ENCODE data around the gene MGMT. TPM values are rescaled to one million over a fixed set of nuclear protein-coding genes. Genes with fewer than 3 reads are reported as not detected.

The MGMT gene
- total RNA-seq, 1 donor from 2014 or later, result 29.7 TPM

GRCh38 chr10:129516846-129517679 is 50.0 kb downstream of the MGMT start:
- H3K4me1 ChIP-seq (ENCODE audit: control insufficient read depth in 3 of 3, insufficient read depth in 3 of 3, low read length in 3 of 3), result peaks cover 0 to 8% (median 3%) of the 10 kb centered on the region in 3 donors
- no peak overlapping the region for H3K27ac ChIP-seq (ENCODE audit: low read depth, low read length)
- no peaks in the 10 kb centered on the region for H3K36me3 ChIP-seq (ENCODE audit: control insufficient read depth in 3 of 3, insufficient read depth in 3 of 3, low read length in 3 of 3)
- no peaks in the 10 kb centered on the region for H3K27me3 ChIP-seq (ENCODE audit: control insufficient read depth in 3 of 3, insufficient read depth in 3 of 3, low read length in 3 of 3)
- H3K9ac ChIP-seq (ENCODE audit: low read depth in 1 of 3, low read length in 3 of 3), result no peak overlapping the region
- H3K4me3 ChIP-seq (ENCODE audit: low read length in 3 of 3), result no peak overlapping the region
- H3K9me3 ChIP-seq (ENCODE audit: control insufficient read depth in 3 of 3, low read length in 3 of 3), result no peaks in the 10 kb centered on the region

DNA sequence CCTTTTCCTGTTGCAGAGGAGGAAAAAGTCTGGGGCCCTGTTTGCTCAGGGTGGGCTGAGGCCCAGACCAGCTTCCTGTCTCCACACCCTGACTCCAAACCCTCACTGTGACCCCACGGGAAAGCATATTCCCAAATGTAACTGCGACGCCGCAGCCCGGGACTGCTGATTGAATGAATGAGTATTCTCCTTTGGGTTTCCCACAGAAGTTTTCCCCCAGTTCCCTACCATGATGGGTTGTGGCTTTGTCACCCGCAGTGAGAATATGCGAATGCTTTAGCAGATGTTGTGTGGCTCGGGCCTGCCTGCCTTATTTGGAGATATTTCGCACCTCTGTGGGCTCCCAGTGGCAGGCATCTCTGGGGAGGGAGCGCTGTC is 50.6 kb downstream of the MGMT start:
- H3K9me3 ChIP-seq (ENCODE audit: control insufficient read depth in 3 of 3, low read length in 3 of 3), result no peaks in the 10 kb centered on the region
- no peak overlapping the region for H3K27ac ChIP-seq (ENCODE audit: low read depth, low read length)
- no peaks in the 10 kb centered on the region for H3K36me3 ChIP-seq (ENCODE audit: control insufficient read depth in 3 of 3, insufficient read depth in 3 of 3, low read length in 3 of 3)

GRCh38 chr10:129518793-129519192 is 51.8 kb downstream of the MGMT start:
- H3K36me3 ChIP-seq (ENCODE audit: control insufficient read depth in 3 of 3, insufficient read depth in 3 of 3, low read length in 3 of 3), result no peaks in the 10 kb centered on the region
- H3K27me3 ChIP-seq (ENCODE audit: control insufficient read depth in 3 of 3, insufficient read depth in 3 of 3, low read length in 3 of 3), result no peaks in the 10 kb centered on the region
- peaks cover 0 to 8% (median 3%) of the 10 kb centered on the region in 3 donors for H3K4me1 ChIP-seq (ENCODE audit: control insufficient read depth in 3 of 3, insufficient read depth in 3 of 3, low read length in 3 of 3)
- H3K4me3 ChIP-seq (ENCODE audit: low read length in 3 of 3), result no peak overlapping the region
- no peak overlapping the region for H3K27ac ChIP-seq (ENCODE audit: low read depth, low read length)
- H3K9me3 ChIP-seq (ENCODE audit: control insufficient read depth in 3 of 3, low read length in 3 of 3), result no peaks in the 10 kb centered on the region
- H3K9ac ChIP-seq (ENCODE audit: low read depth in 1 of 3, low read length in 3 of 3), result no peak overlapping the region

More for the DNA sequence above, 50.6 kb downstream of the MGMT start:
- Histone ChIP-seq H3K4me1 (ENCODE audit: control insufficient read depth in 3 of 3, insufficient read depth in 3 of 3, low read length in 3 of 3) (peaks cover 0 to 8% (median 3%) of the 10 kb centered on the region in 3 donors), H3K27me3 (ENCODE audit: control insufficient read depth in 3 of 3, insufficient read depth in 3 of 3, low read length in 3 of 3) (no peaks in the 10 kb centered on the region), H3K4me3 (ENCODE audit: low read length in 3 of 3) (no peak overlapping the region), H3K9ac (ENCODE audit: low read depth in 1 of 3, low read length in 3 of 3) (no peak overlapping the region)

DNA sequence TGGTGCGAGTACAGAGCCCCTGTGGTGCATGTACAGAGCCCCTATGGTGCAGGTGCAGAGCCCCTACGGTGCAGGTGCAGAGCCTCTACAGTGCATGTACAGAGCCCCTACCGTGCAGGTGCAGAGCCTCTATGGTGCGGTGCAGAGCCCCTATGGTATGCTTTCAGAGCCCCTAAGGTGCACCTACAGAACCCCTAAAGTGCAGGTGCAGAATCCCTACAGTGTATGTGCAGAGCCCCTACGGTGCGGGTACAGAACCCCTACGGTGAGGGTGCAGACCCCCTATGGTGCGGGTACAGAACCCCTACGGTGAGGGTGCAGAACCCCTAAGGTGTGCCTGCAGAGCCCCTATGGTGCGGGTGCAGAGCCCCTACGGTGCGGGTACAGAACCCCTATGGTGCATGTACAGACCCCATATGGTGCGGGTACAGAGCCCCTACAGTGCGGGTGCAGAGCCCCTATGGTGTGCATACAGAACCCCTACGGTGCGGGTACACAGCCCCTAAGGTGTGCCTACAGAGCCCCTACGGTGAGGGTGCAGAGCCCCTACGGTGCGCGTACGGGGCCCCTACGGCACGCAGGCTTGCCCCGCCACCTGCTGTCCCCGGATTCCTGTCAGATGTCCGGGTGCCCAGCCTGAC is 53.5 kb downstream of the MGMT start:
- no peak overlapping the region for H3K27ac ChIP-seq (ENCODE audit: low read depth, low read length)
- H3K9ac ChIP-seq (ENCODE audit: low read depth in 1 of 3, low read length in 3 of 3), result no peak overlapping the region
- H3K36me3 ChIP-seq (ENCODE audit: control insufficient read depth in 3 of 3, insufficient read depth in 3 of 3, low read length in 3 of 3), result no peaks in the 10 kb centered on the region

GRCh38 chr10:129521161-129522025 is 54.4 kb downstream of the MGMT start:
- Histone ChIP-seq H3K4me1 (ENCODE audit: control insufficient read depth in 3 of 3, insufficient read depth in 3 of 3, low read length in 3 of 3) (peaks cover 3 to 17% (median 11%) of the 10 kb centered on the region in 3 donors), H3K9ac (ENCODE audit: low read depth in 1 of 3, low read length in 3 of 3) (no peak overlapping the region), H3K9me3 (ENCODE audit: control insufficient read depth in 3 of 3, low read length in 3 of 3) (no peaks in the 10 kb centered on the region), H3K4me3 (ENCODE audit: low read length in 3 of 3) (no peak overlapping the region), H3K36me3 (ENCODE audit: control insufficient read depth in 3 of 3, insufficient read depth in 3 of 3, low read length in 3 of 3) (no peaks in the 10 kb centered on the region), H3K27ac (ENCODE audit: low read depth, low read length) (no peak overlapping the region), H3K27me3 (ENCODE audit: control insufficient read depth in 3 of 3, insufficient read depth in 3 of 3, low read length in 3 of 3) (no peaks in the 10 kb centered on the region)

More for the DNA sequence above, 53.5 kb downstream of the MGMT start:
- Histone ChIP-seq H3K27me3 (ENCODE audit: control insufficient read depth in 3 of 3, insufficient read depth in 3 of 3, low read length in 3 of 3) (no peaks in the 10 kb centered on the region), H3K9me3 (ENCODE audit: control insufficient read depth in 3 of 3, low read length in 3 of 3) (no peaks in the 10 kb centered on the region), H3K4me1 (ENCODE audit: control insufficient read depth in 3 of 3, insufficient read depth in 3 of 3, low read length in 3 of 3) (peaks cover 3 to 13% (median 6%) of the 10 kb centered on the region in 3 donors), H3K4me3 (ENCODE audit: low read length in 3 of 3) (no peak overlapping the region)

GRCh38 chr10:129522041-129522585 is 55.1 kb downstream of the MGMT start:
- no peaks in the 10 kb centered on the region for H3K9me3 ChIP-seq (ENCODE audit: control insufficient read depth in 3 of 3, low read length in 3 of 3)
- no peak overlapping the region for H3K27ac ChIP-seq (ENCODE audit: low read depth, low read length)
- H3K27me3 ChIP-seq (ENCODE audit: control insufficient read depth in 3 of 3, insufficient read depth in 3 of 3, low read length in 3 of 3), result no peaks in the 10 kb centered on the region
- H3K4me1 ChIP-seq (ENCODE audit: control insufficient read depth in 3 of 3, insufficient read depth in 3 of 3, low read length in 3 of 3), result peaks cover 3 to 16% (median 11%) of the 10 kb centered on the region in 3 donors
- H3K36me3 ChIP-seq (ENCODE audit: control insufficient read depth in 3 of 3, insufficient read depth in 3 of 3, low read length in 3 of 3), result no peaks in the 10 kb centered on the region
- H3K9ac ChIP-seq (ENCODE audit: low read depth in 1 of 3, low read length in 3 of 3), result no peak overlapping the region
- no peak overlapping the region for H3K4me3 ChIP-seq (ENCODE audit: low read length in 3 of 3)

GRCh38 chr10:129523031-129523722 is 56.1 kb downstream of the MGMT start:
- H3K27ac ChIP-seq (ENCODE audit: low read depth, low read length), result no peak overlapping the region
- no peak overlapping the region for H3K4me3 ChIP-seq (ENCODE audit: low read length in 3 of 3)
- no peak overlapping the region for H3K9ac ChIP-seq (ENCODE audit: low read depth in 1 of 3, low read length in 3 of 3)
- no peaks in the 10 kb centered on the region for H3K27me3 ChIP-seq (ENCODE audit: control insufficient read depth in 3 of 3, insufficient read depth in 3 of 3, low read length in 3 of 3)
- H3K36me3 ChIP-seq (ENCODE audit: control insufficient read depth in 3 of 3, insufficient read depth in 3 of 3, low read length in 3 of 3), result peaks cover 0 to 2% (median 0%) of the 10 kb centered on the region in 3 donors
- peaks cover 3 to 9% (median 8%) of the 10 kb centered on the region in 3 donors for H3K4me1 ChIP-seq (ENCODE audit: control insufficient read depth in 3 of 3, insufficient read depth in 3 of 3, low read length in 3 of 3)
- no peaks in the 10 kb centered on the region for H3K9me3 ChIP-seq (ENCODE audit: control insufficient read depth in 3 of 3, low read length in 3 of 3)

DNA sequence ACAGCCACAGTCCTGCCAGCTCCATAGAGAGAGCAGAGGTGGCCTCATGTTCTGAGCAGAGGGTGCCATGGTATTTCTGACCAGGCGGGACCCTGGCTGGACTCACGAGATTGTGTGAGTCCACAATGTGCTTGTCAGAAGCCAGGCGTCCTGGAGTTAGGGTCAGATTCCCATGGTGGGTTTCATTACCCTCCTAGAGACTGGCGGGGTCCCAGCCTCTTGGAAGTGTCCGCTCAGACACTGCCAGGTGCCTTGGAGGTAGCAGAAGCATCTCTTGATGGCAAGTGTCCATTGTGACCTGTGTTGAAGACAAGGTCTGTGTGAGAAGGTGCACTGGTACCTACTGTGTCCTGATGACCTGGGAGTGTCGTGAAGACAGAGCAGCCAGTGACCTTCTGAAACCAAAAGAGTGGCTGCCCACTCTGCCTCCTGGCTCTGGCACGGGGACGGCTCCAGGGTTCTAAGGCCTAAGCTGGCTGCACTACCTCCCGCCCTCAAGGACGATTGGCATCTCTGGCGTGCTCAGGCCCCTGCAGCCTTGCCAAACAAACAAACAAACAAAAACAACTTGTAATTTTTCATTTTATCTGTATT is 56.8 kb downstream of the MGMT start:
- H3K9me3 ChIP-seq (ENCODE audit: control insufficient read depth in 3 of 3, low read length in 3 of 3), result no peaks in the 10 kb centered on the region
- H3K27ac ChIP-seq (ENCODE audit: low read depth, low read length), result no peak overlapping the region
- peaks cover 0 to 2% (median 0%) of the 10 kb centered on the region in 3 donors for H3K36me3 ChIP-seq (ENCODE audit: control insufficient read depth in 3 of 3, insufficient read depth in 3 of 3, low read length in 3 of 3)
- no peak overlapping the region for H3K9ac ChIP-seq (ENCODE audit: low read depth in 1 of 3, low read length in 3 of 3)
- no peak overlapping the region for H3K4me3 ChIP-seq (ENCODE audit: low read length in 3 of 3)
- no peaks in the 10 kb centered on the region for H3K27me3 ChIP-seq (ENCODE audit: control insufficient read depth in 3 of 3, insufficient read depth in 3 of 3, low read length in 3 of 3)
- peaks cover 3 to 9% (median 8%) of the 10 kb centered on the region in 3 donors for H3K4me1 ChIP-seq (ENCODE audit: control insufficient read depth in 3 of 3, insufficient read depth in 3 of 3, low read length in 3 of 3)

DNA sequence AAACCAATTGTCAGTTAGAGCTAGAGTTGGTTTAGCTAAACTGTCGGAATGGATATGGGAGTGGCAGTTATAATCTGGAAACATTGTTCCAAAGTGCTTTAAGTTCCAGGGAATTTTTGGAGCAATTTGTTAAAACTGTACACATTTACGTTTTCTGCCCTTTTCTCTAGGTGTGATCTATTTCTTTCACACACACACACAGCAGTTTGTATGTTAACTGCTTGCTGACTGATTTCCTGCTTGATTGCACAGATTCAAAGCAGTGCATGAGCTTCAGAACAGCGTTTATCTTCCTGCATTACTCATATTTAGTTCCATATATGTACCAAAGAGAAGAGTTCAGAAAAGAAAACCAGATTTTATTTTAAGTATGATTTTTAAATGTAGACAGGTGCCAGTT is 57.9 kb downstream of the MGMT start:
- Histone ChIP-seq H3K9me3 (ENCODE audit: control insufficient read depth in 3 of 3, low read length in 3 of 3) (no peaks in the 10 kb centered on the region), H3K4me3 (ENCODE audit: low read length in 3 of 3) (no peak overlapping the region), H3K36me3 (ENCODE audit: control insufficient read depth in 3 of 3, insufficient read depth in 3 of 3, low read length in 3 of 3) (peaks cover 0 to 2% (median 0%) of the 10 kb centered on the region in 3 donors), H3K27ac (ENCODE audit: low read depth, low read length) (no peak overlapping the region), H3K9ac (ENCODE audit: low read depth in 1 of 3, low read length in 3 of 3) (no peak overlapping the region), H3K27me3 (ENCODE audit: control insufficient read depth in 3 of 3, insufficient read depth in 3 of 3, low read length in 3 of 3) (no peaks in the 10 kb centered on the region), H3K4me1 (ENCODE audit: control insufficient read depth in 3 of 3, insufficient read depth in 3 of 3, low read length in 3 of 3) (peaks cover 3 to 9% (median 8%) of the 10 kb centered on the region in 3 donors)

Measured in skeletal muscle tissue (tissue), 4 donors.